Heart right ventricle (tissue), 16 donors: ENCODE data around the gene ARAP1. TPM values are rescaled to one million over a fixed set of nuclear protein-coding genes. Genes with fewer than 3 reads are reported as not detected.

ENCODE experiments used
- ATAC-seq, 8 donors: fragments of 200-7000 bp; cut with Tn5 transposase; one replicate each; pipeline ENCODE4 v1.9.1; 2020; ENCODE audit warnings: mild to moderate bottlenecking in 8 of 8, moderate library complexity in 8 of 8, moderate number of reproducible peaks in 1 of 8
- DNase-seq, 2 donors: peaks; one replicate each; pipeline ENCODE4 v3.0.0-alpha.2; 2020
- H3K27ac ChIP-seq, 10 donors: fragments of 200-600 bp; sonication (generic) in 2 of 10; one replicate each; pipeline versions ENCODE4 v1.5.0 to v1.8.0; 2020 to 2022; ENCODE audit warnings: mild to moderate bottlenecking in 3 of 10
- H3K27me3 ChIP-seq, 7 donors: fragments of 200-600 bp; one replicate each; pipeline ENCODE4 v1.8.0; 2021 to 2022; ENCODE audit warnings: mild to moderate bottlenecking in 2 of 7
- H3K36me3 ChIP-seq, 9 donors: fragments of 200-600 bp; sonication (generic) in 1 of 9; one replicate each; pipeline versions ENCODE4 v1.5.0 to v1.8.0; 2020 to 2022; ENCODE audit warnings: mild to moderate bottlenecking in 2 of 9
- H3K4me1 ChIP-seq, 9 donors: fragments of 200-600 bp; sonication (generic) in 1 of 9; one replicate each; pipeline versions ENCODE4 v1.5.0 to v1.8.0; 2020 to 2022; ENCODE audit warnings: mild to moderate bottlenecking in 4 of 9
- H3K4me3 ChIP-seq, 10 donors: fragments of 200-600 bp; sonication (generic) in 2 of 10; one replicate each; pipeline versions ENCODE4 v1.5.0 to v1.8.0; 2020 to 2022; ENCODE audit warnings: mild to moderate bottlenecking in 7 of 10, moderate library complexity in 2 of 10
- H3K9me3 ChIP-seq, 11 donors: fragments of 200-600 bp in 10 of 11; sonication (generic) in 2 of 11; one replicate each; pipeline versions ENCODE4 v1.5.0 to v1.8.0; 2013 to 2022; ENCODE audit warnings: mild to moderate bottlenecking in 2 of 11, control low read depth in 1 of 11, moderate library complexity in 1 of 11
- WGBS, 2 donors: extraction: QIAGEN DNeasy Blood & Tissue Kit; methylation state at CpG; one replicate each; pipeline ENCODE4 v1.1.7; 2013; ENCODE audit warnings: inconsistent platforms in 1 of 2; 5-methylcytosine and 5-hydroxymethylcytosine counted together
- intact Hi-C, 10 donors: fragments of 100-400 bp; cut with DNase I; formaldehyde crosslinking; loops; one replicate each; pipeline versions ENCODE4 v1.11.1 to v1.14.2; 2022
- polyA plus RNA-seq, 2 donors: library from polyadenylated mRNA; stranded (reverse); fragments of 200-250 nt; gene quantifications; one replicate each; pipeline ENCODE4 v1.2.3, GENCODE V29; 2013
- total RNA-seq, 10 donors: library from RNA; stranded (reverse); fragmentation: NEBNext Ultra II Directional in 3 of 10; extraction: Animal tissue kit (Norgen Biotek cat#: 25700) in 3 of 10; gene quantifications; one replicate each; pipeline versions ENCODE4 v1.2.1 to v1.2.4, GENCODE V29; 2021 to 2023
- TF ChIP-seq, protein P1 (sequence below), 9 donors: fragments of 200-600 bp; sonication (generic) in 2 of 9; IDR thresholded peaks; one replicate each; pipeline versions ENCODE4 v1.5.0 to v1.8.0; 2021 to 2022; ENCODE audit warnings: antibody characterized with exemption in 9 of 9, mild to moderate bottlenecking in 5 of 9, moderate library complexity in 1 of 9
- donor health status: Arrhythmogenic right ventricular cardiomyopathy.
- donor health status: ischemic (EF 13 %, LVEDD 7.1; RV severe dilation, severe dysfunction).
- donor health status: healthy with polysubstance abuse.
- donor health status: DM: no; HTN: yes; CAD: no.
- donor health status: DM: no; HTN: no; CAD: no.
- donor health status: ischemic (EF 25% LVEDD 6.9; RV normal size, moderate dysfunction).
- donor health status: ischemic (EF 25% LVEDD 5.7; RV mildly dilated, moderate dysfunction).
- donor health status: healthy.
- donor health status: DM: yes; HTN: yes; CAD: no.
- donor health status: Ischemic cardiomyopathy.
- donor health status: ischemic (EF 35%, LVEDD 5.7; RV mildly dilated, moderate dysfunction).
- donor health status: nonischemic (EF 11% LVEDD 7.7; RV severe dilation, severe dysfunction).
- donor health status: DM: yes; HTN: yes; CAD: no.
- donor health status: PGD.
- donor health status: ischemic (EF 29% LVEDD 5.4; RV normal size, mild dysfunction).
- donor health status: nonischemic (EF 23%, LVEDD 6.1; RV moderate dilation, normal function).

ARAP1 gene
- total and polyA plus RNA-seq, 12 donors, result 30.4 to 68.3 (median 40.8) TPM

DNA sequence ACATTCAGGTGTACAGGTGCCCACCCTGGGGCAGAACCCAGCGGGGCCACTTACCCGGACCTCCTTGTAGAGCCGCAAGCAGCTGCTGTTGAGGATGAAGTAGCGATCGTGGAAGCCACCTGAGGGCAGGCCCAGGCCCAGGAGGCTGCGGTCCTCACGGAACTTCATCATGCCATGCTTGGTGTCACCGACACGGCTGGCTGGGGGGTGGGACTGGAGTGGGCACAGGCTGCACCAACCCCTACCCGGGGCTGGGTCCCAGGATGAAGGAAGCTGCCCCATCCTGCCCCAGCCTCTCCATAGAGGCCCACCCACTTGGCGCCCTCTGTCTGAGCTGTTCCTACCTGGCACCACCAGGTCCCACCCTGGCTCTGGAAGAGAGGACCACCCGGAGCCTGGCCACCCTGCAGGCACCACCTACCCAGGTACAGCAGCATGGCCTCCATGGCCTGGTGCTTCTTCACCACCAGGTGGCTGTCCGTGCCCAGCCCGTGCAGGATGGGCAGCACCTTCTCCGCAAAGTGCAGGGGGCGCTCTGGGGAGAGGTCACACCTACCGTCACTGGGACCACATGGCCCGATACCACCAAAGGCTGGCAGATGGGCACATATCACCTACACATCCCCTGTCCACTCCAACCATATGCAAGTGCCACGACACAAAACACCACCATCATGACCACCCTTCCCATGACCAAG lies 58.8 kb downstream of the ARAP1 start:
- ATAC-seq (peak in 1 of 8 donors; percentile 14), DNase-seq (no peak)

DNA sequence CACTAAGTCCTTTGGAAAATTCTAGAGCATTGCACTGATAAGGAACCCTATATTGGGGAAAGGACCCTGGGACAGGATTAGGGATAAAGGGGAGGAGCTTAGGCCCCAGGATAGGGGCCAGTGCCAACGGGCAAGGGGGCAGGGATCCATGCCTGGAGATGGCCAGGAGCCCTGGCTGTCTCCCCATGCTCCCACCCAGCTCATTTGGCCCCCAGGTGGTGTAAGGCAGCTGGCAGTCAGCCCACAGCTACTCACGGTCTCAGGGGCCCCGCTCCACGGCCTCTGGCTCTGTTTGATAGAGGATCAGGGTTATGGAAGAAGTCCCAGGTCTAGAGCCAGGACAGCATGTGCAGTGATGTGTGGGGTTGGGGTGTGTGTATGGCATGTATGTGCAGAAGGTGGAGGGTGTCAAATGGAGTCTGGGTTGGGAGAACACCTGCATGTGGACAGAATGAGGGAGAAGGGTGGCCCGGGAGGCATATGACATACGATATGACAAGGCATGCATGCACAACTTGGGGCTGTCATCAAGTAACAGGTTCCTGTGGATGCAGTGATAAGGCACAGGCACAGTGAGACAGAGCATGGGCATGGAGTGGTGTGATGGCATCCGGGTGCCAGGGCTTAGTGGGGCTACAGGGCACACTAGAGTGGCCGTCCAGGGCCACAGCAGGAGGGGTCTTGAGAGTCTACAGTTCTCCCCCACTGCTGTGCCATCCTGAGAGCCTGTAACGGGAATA lies 59.5 kb downstream of the ARAP1 start:
- Histone ChIP-seq H3K27me3 (no peaks in the 10 kb centered on the region), H3K4me1 (peaks cover 0 to 39% (median 13%) of the 10 kb centered on the region in 9 donors), H3K9me3 (no peaks in the 10 kb centered on the region), H3K4me3 (no peak overlapping the region), H3K36me3 (peaks cover 0 to 100% (median 74%) of the 10 kb centered on the region in 9 donors), H3K27ac (peak overlapping the region in 1 of 10 donors; percentile 10)
- TF ChIP-seq, protein P1, sequence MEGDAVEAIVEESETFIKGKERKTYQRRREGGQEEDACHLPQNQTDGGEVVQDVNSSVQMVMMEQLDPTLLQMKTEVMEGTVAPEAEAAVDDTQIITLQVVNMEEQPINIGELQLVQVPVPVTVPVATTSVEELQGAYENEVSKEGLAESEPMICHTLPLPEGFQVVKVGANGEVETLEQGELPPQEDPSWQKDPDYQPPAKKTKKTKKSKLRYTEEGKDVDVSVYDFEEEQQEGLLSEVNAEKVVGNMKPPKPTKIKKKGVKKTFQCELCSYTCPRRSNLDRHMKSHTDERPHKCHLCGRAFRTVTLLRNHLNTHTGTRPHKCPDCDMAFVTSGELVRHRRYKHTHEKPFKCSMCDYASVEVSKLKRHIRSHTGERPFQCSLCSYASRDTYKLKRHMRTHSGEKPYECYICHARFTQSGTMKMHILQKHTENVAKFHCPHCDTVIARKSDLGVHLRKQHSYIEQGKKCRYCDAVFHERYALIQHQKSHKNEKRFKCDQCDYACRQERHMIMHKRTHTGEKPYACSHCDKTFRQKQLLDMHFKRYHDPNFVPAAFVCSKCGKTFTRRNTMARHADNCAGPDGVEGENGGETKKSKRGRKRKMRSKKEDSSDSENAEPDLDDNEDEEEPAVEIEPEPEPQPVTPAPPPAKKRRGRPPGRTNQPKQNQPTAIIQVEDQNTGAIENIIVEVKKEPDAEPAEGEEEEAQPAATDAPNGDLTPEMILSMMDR (IDR thresholded peaks at IDR 0.05), result no peak
- 55% methylated on average over 9 of the region's 9 CpGs for WGBS, 2 donors
- peak in 7 of 8 donors; percentile 6 to 60 (median 37) for ATAC-seq
- intact Hi-C loops, result no loop called here
- no peak for DNase-seq

More for the DNA sequence above, 58.8 kb downstream of the ARAP1 start:
- H3K36me3 ChIP-seq, result peaks cover 0 to 100% (median 80%) of the 10 kb centered on the region in 9 donors
- intact Hi-C loops, result no loop called here
- H3K27ac ChIP-seq, result peak overlapping the region in 1 of 10 donors; percentile 10
- no peaks in the 10 kb centered on the region for H3K9me3 ChIP-seq
- H3K27me3 ChIP-seq, result no peaks in the 10 kb centered on the region
- TF ChIP-seq, protein P1 (IDR thresholded peaks at IDR 0.05), result no peak
- no peak overlapping the region for H3K4me3 ChIP-seq
- 95% methylated on average over 19 of the region's 19 CpGs for WGBS, 2 donors
- H3K4me1 ChIP-seq, result peaks cover 0 to 39% (median 11%) of the 10 kb centered on the region in 9 donors

DNA sequence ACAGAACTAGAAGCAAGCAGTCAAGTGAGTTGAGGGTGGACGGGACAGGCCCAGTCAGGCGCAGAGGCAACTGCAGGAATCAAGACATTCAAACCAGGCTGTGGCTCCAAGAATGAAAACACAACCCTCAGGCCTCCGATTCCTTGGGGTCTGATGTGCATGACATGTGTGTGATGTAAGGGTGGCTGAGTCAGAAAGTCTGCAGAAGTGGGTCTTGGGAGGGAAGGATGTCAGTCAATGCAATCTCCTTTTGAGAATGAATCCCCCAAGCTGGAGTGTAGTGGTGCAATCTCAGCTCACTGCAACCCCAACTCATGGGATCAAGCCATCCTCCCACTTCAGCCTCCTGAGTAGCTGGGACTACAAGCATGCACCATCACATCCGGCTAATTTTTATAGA lies 62.0 kb downstream of the ARAP1 start:
- ATAC-seq (no peak), DNase-seq (no peak)
- H3K36me3 ChIP-seq, result peaks cover 0 to 100% (median 56%) of the 10 kb centered on the region in 9 donors
- TF ChIP-seq, protein P1 (IDR thresholded peaks at IDR 0.05), result no peak
- peaks cover 6 to 64% (median 32%) of the 10 kb centered on the region in 9 donors for H3K4me1 ChIP-seq
- H3K4me3 ChIP-seq, result no peak overlapping the region
- no peaks in the 10 kb centered on the region for H3K27me3 ChIP-seq
- peak overlapping the region in 1 of 10 donors; percentile 56 for H3K27ac ChIP-seq
- WGBS, 2 donors, result 87 to 92% methylated on average over 4 of the region's 4 CpGs
- H3K9me3 ChIP-seq, result no peaks in the 10 kb centered on the region
- intact Hi-C loops, result no loop called here

DNA sequence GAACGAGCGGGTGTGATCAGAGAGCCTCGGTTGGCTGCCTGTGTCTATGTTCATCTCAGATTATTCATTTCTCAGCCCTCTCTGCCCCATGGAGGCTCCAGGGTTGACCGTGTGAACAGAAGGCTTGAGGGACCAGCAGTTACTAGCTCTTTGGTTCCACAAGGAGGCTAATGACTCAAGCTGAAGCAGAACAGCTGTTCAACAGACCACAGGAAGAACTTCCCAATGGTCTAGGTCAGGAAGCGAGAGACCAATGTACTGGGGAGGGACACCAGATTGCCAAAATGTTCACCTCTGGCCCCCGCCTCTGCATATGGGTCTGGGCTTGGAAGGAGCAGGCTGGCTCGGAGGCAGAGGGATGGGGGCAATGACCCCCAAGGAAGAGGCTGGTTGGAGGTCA lies 63.3 kb downstream of the ARAP1 start:
- H3K27me3 ChIP-seq, result no peaks in the 10 kb centered on the region
- no peak for DNase-seq
- TF ChIP-seq, protein P1 (IDR thresholded peaks at IDR 0.05), result no peak
- intact Hi-C loops, result loop anchor here in 4 of 10 donors (10.0 kb wide), 1 partner anchor 214 kb away; no protein-coding TSS in a partner anchor
- peak overlapping the region in 8 of 10 donors; percentile 1 to 56 (median 8) for H3K27ac ChIP-seq
- no peaks in the 10 kb centered on the region for H3K9me3 ChIP-seq
- ATAC-seq, result no peak
- 85 to 95% methylated on average over 7 of the region's 7 CpGs for WGBS, 2 donors
- peaks cover 0 to 100% (median 50%) of the 10 kb centered on the region in 9 donors for H3K36me3 ChIP-seq
- peaks cover 8 to 76% (median 43%) of the 10 kb centered on the region in 9 donors for H3K4me1 ChIP-seq
- no peak overlapping the region for H3K4me3 ChIP-seq
